LNCaP clone FGC (cell line): ENCODE results near the gene EPHX1.

Source experiments
- DNase-seq: peaks from one replicate; pipeline ENCODE4 v3.0.0-alpha.2; 2011; ENCODE audit warnings: low read depth
- H3K4me3 ChIP-seq: 2 replicates; pipeline ENCODE4 v1.5.1; 2011; ENCODE audit warnings: mild to moderate bottlenecking, low read depth, low read length, control low read depth
- TF ChIP-seq, protein P1 (sequence below): IDR thresholded peaks from 2 replicates; pipeline ENCODE4 v1.5.1; 2012; ENCODE audit warnings: mild to moderate bottlenecking; ENCODE audit not compliant: control insufficient read depth, insufficient read depth; ENCODE audit errors: extremely low read depth

The EPHX1 gene

DNA sequence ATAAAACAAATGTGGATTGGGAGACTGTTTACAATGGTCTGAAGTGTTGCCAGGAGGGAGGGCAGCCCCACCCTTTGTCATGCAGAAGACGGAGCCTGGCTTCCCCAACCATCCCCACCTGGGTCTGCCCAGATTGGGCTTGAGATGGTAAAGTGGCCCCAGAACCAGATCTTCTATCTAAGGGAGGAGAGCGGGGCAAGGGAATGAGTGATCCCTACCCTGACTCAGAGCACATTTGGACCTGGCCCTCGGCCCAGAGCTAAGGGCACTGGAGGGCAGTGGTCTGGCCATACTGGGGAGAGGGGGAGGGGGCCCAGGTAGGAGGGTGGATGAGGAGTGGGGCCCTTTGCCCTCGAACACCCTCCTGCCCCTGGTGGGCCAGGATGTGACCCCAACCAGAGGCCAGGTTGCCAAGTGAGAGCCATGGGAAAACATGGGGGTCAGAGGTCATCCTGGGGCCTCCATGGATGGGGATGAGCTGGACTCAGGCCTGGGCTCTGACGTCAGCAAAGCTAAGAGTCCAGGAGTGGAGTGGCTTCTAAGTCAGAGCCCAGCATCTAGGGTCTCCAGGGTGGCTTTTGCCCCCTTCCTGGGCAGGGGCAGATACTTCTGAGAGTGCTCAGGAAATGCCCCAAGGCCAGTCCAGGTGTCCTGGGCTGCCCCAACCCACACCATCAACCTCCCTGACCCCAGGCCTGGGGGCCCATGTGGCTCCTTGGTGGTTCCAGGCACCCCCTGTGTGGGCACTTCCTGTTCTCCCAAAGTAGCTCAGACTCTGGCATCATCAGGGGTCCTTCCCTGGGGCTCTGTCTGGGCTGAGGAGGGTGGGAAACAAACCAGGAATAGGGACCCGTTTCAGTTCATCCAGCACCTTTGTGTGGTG, 80.7 kb downstream of the EPHX1 start:
- DNase-seq = no peak
- H3K4me3 ChIP-seq = no peak overlapping the region
- TF ChIP-seq, protein P1, sequence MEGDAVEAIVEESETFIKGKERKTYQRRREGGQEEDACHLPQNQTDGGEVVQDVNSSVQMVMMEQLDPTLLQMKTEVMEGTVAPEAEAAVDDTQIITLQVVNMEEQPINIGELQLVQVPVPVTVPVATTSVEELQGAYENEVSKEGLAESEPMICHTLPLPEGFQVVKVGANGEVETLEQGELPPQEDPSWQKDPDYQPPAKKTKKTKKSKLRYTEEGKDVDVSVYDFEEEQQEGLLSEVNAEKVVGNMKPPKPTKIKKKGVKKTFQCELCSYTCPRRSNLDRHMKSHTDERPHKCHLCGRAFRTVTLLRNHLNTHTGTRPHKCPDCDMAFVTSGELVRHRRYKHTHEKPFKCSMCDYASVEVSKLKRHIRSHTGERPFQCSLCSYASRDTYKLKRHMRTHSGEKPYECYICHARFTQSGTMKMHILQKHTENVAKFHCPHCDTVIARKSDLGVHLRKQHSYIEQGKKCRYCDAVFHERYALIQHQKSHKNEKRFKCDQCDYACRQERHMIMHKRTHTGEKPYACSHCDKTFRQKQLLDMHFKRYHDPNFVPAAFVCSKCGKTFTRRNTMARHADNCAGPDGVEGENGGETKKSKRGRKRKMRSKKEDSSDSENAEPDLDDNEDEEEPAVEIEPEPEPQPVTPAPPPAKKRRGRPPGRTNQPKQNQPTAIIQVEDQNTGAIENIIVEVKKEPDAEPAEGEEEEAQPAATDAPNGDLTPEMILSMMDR = no peak

DNA sequence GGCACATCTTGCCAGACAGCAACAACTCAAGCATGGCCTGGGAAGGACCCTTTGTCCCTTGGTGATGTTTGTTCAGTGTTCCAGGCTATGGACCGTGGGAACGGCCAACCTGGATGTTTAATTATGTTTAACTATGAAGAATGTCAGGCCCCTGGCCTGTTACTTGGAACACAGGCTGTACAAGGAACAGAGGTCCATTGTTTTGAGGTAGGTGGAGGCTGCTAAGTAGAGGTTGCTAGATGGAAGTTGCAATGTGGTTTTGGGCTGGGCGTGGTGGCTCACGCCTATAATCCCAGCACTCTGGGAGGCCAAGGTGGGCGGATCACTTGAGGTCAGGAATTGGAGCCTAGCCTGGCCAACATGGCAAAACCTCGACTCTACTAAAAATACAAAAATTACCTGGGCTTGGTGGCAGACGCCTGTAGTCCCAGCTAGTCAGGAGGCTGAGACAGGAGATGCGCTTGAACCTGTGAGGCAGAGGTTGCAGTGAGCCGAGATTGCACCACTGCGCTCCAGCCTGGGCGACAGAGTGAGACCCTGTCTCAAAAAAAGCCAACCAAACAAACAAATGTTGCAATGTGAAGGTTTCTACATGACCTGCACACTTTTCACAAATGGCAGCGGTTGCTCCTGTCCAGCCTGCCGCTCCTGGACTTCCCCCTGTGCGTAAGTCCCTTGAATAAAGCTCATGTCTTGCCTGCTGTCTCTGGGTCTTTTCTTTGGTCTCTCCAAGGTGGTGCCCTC, 81.5 kb downstream of the EPHX1 start:
- no peak overlapping the region for H3K4me3 ChIP-seq
- TF ChIP-seq, protein P1 = no peak
- DNase-seq = no peak

- no peak for DNase-seq
- H3K4me3 ChIP-seq = no peak overlapping the region
- TF ChIP-seq, protein P1 = no peak
Observed at GRCh38 chr1:225892307-225892706, 82.4 kb downstream of the EPHX1 start.
